Stimulated activated CD4-positive, alpha-beta T cell treated with anti-CD3 and anti-CD28 coated beads, Interleukin-2, amount 100 ng/mL, for 48 hours (primary cell): ENCODE measurements around the gene MRGPRE.

ENCODE experiments used
- DNase-seq, 2 donors: peaks; one replicate each; pipeline ENCODE4 v3.0.0-alpha.2; 2020

Gene MRGPRE

GRCh38 chr11:3225826-3226750 is 6.1 kb downstream of the MRGPRE start:
- DNase-seq, result no peak

- DNase-seq, result no peak
Observed at GRCh38 chr11:3225159-3225758, 7.0 kb downstream of the MRGPRE start.

GRCh38 chr11:3224401-3225057 is 7.7 kb downstream of the MRGPRE start:
- DNase-seq, result no peak

GRCh38 chr11:3223932-3224381 is 8.3 kb downstream of the MRGPRE start:
- no peak for DNase-seq

GRCh38 chr11:3222941-3223915 is 9.0 kb downstream of the MRGPRE start:
- DNase-seq, result no peak

- DNase-seq, result no peak
Observed at GRCh38 chr11:3222003-3222855, 10.0 kb downstream of the MRGPRE start.

- DNase-seq, result no peak
Observed at GRCh38 chr11:3221408-3222002, 10.7 kb downstream of the MRGPRE start.

GRCh38 chr11:3220521-3221407 is 11.5 kb downstream of the MRGPRE start:
- no peak for DNase-seq

GRCh38 chr11:3220101-3220500 is 12.1 kb downstream of the MRGPRE start:
- DNase-seq, result no peak

GRCh38 chr11:3219281-3219892 is 12.8 kb downstream of the MRGPRE start:
- DNase-seq, result no peak

- no peak for DNase-seq
Observed at GRCh38 chr11:3218483-3219280, 13.5 kb downstream of the MRGPRE start, which contains the start of gene MRGPRG. Gene MRGPRG (minus strand): TSS chr11:3218813. CDS start chr11:3218813, 0 bp downstream.

GRCh38 chr11:3217818-3218482 is 14.3 kb downstream of the MRGPRE start:
- no peak for DNase-seq

- DNase-seq, result no peak
Observed at GRCh38 chr11:3216027-3216525, 16.1 kb downstream of the MRGPRE start.

GRCh38 chr11:3215346-3216026 is 16.7 kb downstream of the MRGPRE start:
- no peak for DNase-seq

- no peak for DNase-seq
Observed at GRCh38 chr11:3214420-3214699, 17.9 kb downstream of the MRGPRE start.

- no peak for DNase-seq
Observed at GRCh38 chr11:3213659-3214419, 18.4 kb downstream of the MRGPRE start.

GRCh38 chr11:3208272-3208671 is 23.9 kb downstream of the MRGPRE start:
- DNase-seq, result no peak
